NOMO-1 treated with DMSO at 0.1 percent for 48 hours (cell line): ENCODE measurements around the gene SH3BP2.
A peak's percentile ranks its signal among the peaks of the same experiment; 100 is the strongest.

Source experiments
- DNase-seq: peaks from one replicate; lab custom pipeline; 2025; ENCODE audit not compliant: unreplicated experiment; lab: John Stamatoyannopoulos, UW

SH3BP2 gene, protein sequence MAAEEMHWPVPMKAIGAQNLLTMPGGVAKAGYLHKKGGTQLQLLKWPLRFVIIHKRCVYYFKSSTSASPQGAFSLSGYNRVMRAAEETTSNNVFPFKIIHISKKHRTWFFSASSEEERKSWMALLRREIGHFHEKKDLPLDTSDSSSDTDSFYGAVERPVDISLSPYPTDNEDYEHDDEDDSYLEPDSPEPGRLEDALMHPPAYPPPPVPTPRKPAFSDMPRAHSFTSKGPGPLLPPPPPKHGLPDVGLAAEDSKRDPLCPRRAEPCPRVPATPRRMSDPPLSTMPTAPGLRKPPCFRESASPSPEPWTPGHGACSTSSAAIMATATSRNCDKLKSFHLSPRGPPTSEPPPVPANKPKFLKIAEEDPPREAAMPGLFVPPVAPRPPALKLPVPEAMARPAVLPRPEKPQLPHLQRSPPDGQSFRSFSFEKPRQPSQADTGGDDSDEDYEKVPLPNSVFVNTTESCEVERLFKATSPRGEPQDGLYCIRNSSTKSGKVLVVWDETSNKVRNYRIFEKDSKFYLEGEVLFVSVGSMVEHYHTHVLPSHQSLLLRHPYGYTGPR

GRCh38 chr4:2792711-2793585 is at the start of gene SH3BP2:
Gene SH3BP2 (plus strand): TSS chr4:2793085. CDS start chr4:2820618, 27,533 bp downstream.
- DNase-seq, result peak; percentile 49

DNA sequence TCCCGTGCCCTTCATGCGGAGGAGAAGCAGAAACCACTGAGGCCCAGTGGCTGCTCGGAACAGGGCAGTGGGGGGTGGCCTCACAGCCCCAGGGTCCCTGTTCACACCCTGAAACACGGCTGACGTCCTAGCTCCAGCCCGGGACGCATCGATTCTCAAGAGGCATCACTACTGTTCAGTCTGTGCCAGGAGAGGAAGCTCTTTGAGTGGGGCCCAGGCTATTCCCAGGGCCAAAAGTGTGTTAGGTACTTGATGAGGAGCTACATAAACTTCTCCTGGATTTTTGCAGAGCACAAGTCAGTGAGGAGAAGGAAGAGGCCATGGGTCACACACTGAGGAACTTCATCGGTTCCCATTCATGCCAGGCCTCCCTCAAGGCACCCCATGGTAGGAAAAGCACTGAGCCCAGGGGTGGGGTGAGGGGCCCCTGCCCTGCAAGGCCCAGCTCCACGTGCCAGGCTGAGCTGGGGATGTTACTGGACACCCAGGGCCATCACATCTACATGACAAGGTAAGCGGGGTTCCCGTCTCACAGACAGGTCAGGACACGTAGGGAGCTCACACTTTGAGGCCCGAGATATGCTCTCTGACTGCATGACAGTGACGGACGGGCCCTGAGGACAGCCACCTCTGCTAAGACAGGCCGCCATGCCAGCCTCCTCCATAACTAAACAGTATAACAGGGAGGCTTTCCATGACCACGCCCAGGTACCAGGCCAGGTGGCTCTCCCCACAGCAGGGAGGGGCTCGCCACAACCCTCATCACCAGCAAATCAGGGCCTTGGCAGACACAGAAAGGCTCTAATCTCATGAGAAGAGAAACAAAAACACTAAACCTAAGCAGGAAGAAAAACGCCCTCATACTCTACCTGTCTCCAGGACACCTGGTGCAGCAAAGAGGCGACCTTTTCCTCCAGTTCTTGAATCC is 49.1 kb upstream of the SH3BP2 start:
- DNase-seq, result no peak

GRCh38 chr4:2744576-2745270 is 48.2 kb upstream of the SH3BP2 start:
- no peak for DNase-seq

DNA sequence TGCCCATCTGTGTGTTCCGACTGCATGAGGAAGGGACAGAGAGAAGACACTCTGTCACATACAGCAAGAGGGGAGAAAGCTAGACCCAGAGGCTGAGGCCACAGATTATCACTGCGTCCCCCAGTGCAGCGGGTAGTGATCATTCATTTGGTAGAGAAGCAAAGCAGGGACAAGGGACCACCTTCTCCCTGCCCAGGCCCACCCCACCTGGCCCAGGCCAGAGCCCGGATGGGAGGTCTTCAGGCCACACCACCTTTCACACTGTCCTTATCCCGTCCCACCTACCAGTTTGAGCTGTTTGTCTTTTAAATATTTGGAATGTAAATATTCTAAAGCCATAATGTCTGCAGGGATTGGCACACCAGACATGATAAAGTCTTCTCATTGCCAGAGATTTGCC is 47.4 kb upstream of the SH3BP2 start:
- DNase-seq, result no peak

DNA sequence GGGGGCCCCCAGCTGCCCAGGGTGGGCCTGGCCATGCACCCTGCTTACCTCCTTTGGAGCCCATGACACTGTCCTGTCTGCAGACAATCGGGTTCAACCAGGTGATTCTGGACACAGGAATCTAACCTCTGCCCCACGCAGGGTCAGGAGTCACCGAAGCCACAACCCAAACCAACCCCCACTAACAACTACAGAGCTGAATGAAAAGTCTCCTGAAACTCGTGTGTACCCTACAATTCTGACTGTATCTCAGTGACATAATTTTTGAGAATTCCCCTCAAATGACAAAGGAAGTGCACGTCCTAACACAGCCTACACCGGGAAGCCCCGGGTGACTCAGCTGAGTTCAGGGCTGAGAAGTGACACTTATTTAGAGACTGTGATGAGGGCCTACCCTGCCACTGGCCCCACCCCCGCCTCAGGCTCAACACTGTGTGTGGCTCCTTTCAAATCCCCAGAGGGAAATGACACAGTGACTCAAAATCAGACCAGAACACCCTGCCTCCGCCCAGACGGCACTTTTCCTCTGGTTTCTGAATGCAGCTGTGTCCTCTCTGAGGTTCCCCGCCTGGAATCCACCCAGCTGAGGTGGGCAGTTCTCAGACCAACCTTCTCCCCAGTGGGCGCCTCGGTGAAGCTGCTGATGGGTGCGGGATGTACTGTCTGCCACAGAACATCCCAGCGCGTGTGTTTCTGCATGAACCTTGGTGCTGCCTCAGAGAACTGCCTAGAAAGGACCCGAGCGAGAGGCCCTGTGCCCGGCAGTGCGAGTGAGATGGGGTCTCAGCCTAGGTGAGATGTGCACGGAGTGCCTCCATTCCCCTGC is 46.7 kb upstream of the SH3BP2 start:
- DNase-seq, result peak; percentile 17

DNA sequence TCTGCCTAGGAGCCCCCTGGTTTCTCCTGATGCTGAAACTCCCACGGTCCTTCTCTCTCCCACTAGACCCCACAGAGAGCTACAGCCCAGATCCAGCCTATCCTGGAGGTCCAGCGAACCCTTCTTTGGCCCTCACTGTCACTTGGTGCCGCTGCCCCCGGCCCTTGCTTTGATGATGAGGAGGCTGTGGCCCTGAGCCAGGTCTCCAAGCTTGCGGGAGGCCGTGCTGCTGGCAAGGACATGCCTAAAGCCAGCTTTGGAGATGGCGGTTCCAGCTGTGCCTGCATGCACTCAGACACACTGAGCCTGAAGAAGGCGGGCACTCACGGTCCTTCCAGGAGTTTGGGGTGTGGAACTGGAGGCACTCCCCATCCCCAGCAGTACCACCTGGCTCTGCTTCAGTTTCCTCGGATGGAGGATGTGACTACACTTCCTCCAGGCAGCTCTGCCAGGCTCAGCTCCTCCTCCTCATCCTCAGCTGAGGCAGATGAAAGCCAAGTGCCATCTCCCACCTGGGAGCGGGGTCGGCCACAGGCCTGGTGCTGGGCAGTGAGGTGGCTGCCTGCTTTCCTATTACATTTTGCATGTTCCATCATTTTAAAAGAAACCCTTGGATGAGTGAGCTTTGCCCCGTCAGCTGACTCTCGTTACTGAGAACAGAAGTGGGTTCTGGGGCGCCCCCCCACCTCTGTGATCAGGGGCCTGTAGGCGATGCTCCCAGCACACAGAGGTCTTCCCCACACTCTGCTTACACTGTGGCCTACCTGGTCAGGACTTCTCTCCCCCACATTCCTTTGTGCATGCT is 45.8 kb upstream of the SH3BP2 start:
- no peak for DNase-seq

- DNase-seq, result no peak
Measured at GRCh38 chr4:2750719-2751605, 41.9 kb upstream of the SH3BP2 start.

GRCh38 chr4:2753436-2753835 is 39.4 kb upstream of the SH3BP2 start:
- no peak for DNase-seq

GRCh38 chr4:2754848-2755819 is 37.8 kb upstream of the SH3BP2 start:
- no peak for DNase-seq

GRCh38 chr4:2755821-2756690 is 36.8 kb upstream of the SH3BP2 start, which contains the start of gene TNIP2:
Gene TNIP2 (minus strand): TSS chr4:2756336. CDS start chr4:2756289, 47 bp downstream.
- peak; percentile 61 for DNase-seq

DNA sequence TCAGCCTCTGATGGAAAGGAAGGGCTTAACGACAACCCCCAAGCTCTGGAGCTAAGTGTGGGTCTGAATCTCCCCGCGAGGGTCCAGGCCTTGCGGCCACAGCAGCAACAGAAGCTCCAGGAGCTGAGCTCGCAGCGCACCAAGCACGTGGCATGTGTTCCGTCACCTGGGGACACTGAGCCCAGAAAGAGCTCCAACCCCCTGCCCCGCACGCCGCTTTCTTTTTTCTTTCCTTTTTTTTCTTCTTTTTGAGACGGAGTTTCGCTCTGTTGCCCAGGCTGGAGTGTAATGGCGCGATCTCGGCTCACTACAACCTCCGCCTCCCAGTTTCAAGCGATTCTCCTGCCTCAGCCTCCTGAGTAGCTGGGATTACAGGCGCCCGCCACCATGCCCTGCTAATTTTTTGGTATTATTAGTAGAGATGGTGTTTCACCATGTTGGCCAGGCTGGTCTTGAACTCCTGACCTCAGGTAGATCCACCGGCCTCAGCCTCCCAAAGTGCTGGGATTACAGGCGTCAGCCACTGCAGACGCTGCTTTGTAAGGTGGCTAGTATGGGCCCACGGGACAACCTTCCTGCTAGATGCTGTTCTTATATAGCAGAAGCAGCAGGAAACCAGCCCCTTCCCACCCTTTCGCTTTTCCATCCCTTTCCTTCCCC is 36.1 kb upstream of the SH3BP2 start:
- no peak for DNase-seq

DNA sequence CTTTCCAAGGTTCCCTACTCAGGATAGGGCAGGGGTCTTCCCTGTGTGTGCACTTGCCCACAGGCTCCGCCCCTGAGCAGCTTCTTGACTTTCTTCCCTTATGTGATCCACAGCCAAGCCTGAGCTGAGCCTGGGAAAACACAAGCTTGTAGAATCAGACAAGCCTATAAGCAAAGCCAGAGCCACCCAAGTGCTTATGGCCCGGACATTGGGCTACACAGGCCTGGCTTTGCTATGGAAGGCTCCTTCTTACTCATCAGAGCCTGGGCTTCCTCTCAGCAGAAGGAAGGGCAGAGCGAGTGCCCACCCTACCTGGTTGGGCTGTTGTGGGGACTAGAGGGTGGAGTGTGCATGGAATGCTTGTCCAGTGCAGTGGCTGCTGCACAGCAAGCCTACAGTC is 35.5 kb upstream of the SH3BP2 start:
- no peak for DNase-seq

DNA sequence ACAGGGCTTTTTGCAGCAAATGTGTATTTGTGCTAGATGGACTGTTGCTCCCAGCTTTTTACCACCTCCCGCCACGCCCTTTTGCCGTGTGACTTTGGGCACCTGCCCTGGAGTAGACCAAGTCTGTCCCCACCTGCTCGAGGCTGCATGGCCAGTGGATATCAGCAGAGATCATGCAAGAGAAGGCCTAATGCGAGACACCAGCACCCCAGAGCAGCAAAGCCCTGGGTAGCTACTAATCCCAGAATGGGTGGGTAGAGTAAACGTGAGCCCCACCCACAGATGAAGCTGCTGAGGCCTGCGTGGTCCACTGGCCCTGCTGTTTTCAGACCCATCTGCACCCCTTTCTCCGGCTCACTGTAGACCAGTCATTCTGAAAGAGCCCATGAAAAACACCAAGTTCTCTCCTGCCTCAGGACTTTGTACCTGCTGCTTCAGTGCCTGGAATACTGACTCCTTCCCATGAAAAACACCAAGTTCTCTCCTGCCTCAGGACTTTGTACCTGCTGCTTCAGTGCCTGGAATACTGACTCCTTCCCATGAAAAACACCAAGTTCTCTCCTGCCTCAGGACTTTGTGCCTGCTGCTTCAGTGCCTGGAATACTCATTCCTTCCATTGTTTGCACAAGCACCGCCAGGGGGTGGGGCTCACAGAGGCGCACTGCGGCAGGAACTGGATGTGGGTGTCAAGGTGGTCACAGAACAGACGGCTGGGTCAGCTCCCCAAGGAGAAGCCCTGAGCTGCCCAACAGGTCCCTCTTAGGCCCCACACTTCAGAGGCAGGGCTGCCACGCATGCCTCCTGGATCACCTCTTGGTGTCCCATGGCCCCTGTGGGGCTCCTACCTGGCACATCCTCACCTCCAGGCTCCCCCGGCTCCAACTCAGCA is 31.6 kb upstream of the SH3BP2 start:
- DNase-seq, result no peak

DNA sequence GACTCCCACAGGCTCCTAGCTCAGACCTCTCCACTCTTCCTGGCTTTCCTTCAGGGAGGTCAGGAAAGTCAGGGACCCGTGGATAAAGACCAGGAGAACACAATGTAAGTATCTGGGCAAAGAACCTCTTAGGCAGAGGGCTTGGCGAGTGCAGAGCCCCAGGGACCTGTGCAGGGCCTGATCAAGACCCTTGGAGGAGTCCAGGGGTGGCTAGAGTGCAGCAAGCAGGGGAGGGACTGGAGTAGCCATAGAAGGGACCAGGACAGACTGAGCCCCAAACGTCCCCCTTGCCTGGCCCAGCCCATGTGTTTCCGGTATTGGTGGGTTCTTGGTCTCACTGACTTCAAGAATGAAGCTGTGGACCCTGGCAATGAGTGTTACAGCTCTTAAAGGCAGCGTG is 30.8 kb upstream of the SH3BP2 start:
- no peak for DNase-seq
